Activated CD4-positive, alpha-beta memory T cell treated with anti-CD3 and anti-CD28 coated beads for 36 hours (primary cell): Measurements from ENCODE around the gene POLR3E. TPM values are rescaled to one million over a fixed set of nuclear protein-coding genes. Genes with fewer than 3 reads are reported as not detected.

ENCODE experiments used
- CTCF ChIA-PET: fragments of 350-600 bp; sonication (Branson Sonifier 250); formaldehyde crosslinking; loops from one replicate; lab custom pipeline; 2021; ENCODE audit warnings: antibody characterized with exemption, inconsistent platforms; lab: Charles Lee
- POLR2A ChIA-PET: fragments of 350-600 bp; sonication (Branson Sonifier 250); formaldehyde crosslinking; loops from one replicate; lab custom pipeline; 2021; ENCODE audit warnings: antibody characterized with exemption; lab: Charles Lee
- DNase-seq: peaks from one replicate; pipeline ENCODE4 v3.0.0-alpha.2; 2020
- H3K27ac Mint-ChIP-seq: one replicate; pipeline ENCODE4 v1.8.0; 2021; ENCODE audit warnings: mixed read lengths
- H3K27me3 Mint-ChIP-seq: one replicate; pipeline ENCODE4 v1.8.0; 2021; ENCODE audit warnings: mixed read lengths
- H3K36me3 Mint-ChIP-seq: one replicate; pipeline ENCODE4 v1.8.0; 2021; ENCODE audit warnings: mixed read lengths
- H3K4me1 Mint-ChIP-seq: one replicate; pipeline ENCODE4 v1.8.0; 2021; ENCODE audit warnings: low read depth, mixed read lengths
- H3K4me3 Mint-ChIP-seq: one replicate; pipeline ENCODE4 v1.8.0; 2021; ENCODE audit warnings: mild to moderate bottlenecking, mixed read lengths
- H3K9me3 Mint-ChIP-seq: one replicate; pipeline ENCODE4 v1.8.0; 2021; ENCODE audit warnings: mixed read lengths
- intact Hi-C: fragments of 100-400 bp; cut with micrococcal nuclease; formaldehyde crosslinking; loops from one replicate; pipeline ENCODE4 v1.15.1; 2023
- total RNA-seq, 2 experiments: library from RNA; stranded (reverse); gene quantifications; one replicate each; pipeline ENCODE4 v1.2.3, GENCODE V29; 2021

The POLR3E gene
- total RNA-seq, 2 experiments from 2014 or later = 75.0 to 80.3 TPM

GRCh38 chr16:22383827-22384226 is 86.6 kb downstream of the POLR3E start:
- intact Hi-C loops = no loop called here
- no peak for DNase-seq
- Mint-ChIP-seq H3K36me3 (no peaks in the 10 kb centered on the region), H3K9me3 (no peaks in the 10 kb centered on the region), H3K4me1 (peaks cover 22% of the 10 kb centered on the region), H3K27ac (no peak overlapping the region), H3K27me3 (no peaks in the 10 kb centered on the region), H3K4me3 (no peak overlapping the region)
- ChIA-PET CTCF (no interaction called here), POLR2A (no interaction called here)

Other genes starting within 250 kb of the POLR3E start
- under 1 TPM in 1 of 2 experiments, not detected in 1; 0.05 TPM for gene VWA3A, start 204.9 kb upstream of the POLR3E start, total RNA-seq
- under 1 TPM; 0.10 to 0.12 TPM for gene SDR42E2, start 134.9 kb upstream of the POLR3E start, total RNA-seq
- 10 to 100 TPM; 23.0 to 24.1 TPM for gene EEF2K, start 91.1 kb upstream of the POLR3E start, total RNA-seq
- 10 to 100 TPM; 44.0 to 44.4 TPM for gene CDR2, start 77.2 kb downstream of the POLR3E start, total RNA-seq
- gene NPIPB5, start 213.5 kb downstream of the POLR3E start, total RNA-seq = 100 to 1,000 TPM; 122 to 132 TPM